HG03159 (cell line): ENCODE data around the gene SLC4A2.

Source experiments
- ATAC-seq: cut with Tn5 transposase; IDR thresholded peaks from one replicate; pipeline ENCODE4 v1.9.1; 2021; ENCODE audit warnings: mild to moderate bottlenecking, moderate library complexity; ENCODE audit not compliant: unreplicated experiment

Gene SLC4A2

DNA sequence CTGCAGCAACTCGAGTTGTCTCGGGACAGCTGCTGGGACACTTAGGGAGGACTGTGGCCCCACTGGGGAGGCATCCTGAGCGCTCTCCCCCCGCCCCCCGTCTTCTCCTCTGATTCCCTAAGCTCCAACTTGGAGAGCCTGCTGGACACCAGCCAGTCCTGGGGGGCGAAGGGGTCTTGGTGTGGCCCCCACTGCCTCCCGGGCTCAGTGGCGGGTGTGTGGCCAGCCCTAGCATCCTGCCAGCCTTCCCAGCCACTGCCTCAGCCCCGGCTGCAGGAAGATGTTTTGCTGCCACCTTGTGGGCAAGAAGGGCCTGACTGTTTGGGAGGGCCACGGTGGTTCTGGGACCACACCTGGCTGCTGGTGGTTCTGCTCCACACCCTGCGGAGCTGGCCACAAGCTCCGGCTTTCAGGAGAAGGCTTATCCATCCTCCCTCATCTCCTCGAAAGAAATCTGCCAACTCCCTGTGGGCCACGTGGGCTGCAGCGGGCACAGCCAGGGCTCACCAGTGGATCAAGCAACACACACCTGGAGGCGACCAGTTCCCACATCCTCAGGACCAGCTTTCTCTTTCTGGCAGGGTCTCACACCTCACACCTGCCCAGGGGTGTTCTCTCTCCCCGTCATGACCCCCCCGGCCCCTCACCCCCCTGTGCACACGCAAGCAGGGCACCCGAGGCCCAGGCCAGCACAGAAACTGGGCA, 51.7 kb downstream of the SLC4A2 start:
- ATAC-seq, result peak; percentile 82

DNA sequence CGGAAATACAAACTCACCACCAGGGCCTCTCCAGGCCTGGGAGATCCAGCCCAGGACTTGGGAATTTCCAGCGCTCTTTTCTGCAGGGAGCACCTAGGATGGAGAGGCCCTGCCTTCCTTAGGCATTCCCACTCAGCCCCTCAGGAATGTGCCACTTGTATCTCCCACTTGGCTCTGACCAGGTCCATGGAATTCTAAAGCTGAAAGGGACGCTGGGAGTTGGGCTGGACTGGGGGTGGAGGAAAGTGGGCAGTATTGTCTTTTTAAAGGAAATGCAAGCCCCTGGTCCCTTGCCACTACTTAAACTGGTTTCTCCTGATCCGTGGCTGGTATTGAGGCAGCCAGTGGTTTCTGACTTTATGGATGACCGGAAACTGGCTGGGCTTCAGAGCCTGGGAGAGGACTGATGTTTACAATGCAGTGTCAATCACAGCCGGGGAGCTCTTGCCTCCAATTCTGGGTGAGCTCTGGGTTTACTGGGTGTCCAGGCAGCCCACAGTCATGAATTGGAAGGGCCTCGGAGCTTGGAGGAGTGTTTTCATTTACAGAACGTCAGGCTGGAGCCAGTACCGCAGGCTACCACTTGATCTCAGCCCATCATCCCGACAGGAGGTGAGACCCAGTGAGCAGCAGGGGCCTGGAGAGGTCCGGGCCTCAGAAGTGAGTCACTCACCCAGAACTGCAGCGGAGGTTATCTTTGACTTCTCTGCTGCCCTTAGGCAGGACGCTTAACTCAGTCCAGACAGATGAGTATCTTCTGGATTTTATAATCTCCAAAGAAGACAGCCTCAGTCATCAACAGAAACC, 54.2 kb downstream of the SLC4A2 start:
- no peak for ATAC-seq

DNA sequence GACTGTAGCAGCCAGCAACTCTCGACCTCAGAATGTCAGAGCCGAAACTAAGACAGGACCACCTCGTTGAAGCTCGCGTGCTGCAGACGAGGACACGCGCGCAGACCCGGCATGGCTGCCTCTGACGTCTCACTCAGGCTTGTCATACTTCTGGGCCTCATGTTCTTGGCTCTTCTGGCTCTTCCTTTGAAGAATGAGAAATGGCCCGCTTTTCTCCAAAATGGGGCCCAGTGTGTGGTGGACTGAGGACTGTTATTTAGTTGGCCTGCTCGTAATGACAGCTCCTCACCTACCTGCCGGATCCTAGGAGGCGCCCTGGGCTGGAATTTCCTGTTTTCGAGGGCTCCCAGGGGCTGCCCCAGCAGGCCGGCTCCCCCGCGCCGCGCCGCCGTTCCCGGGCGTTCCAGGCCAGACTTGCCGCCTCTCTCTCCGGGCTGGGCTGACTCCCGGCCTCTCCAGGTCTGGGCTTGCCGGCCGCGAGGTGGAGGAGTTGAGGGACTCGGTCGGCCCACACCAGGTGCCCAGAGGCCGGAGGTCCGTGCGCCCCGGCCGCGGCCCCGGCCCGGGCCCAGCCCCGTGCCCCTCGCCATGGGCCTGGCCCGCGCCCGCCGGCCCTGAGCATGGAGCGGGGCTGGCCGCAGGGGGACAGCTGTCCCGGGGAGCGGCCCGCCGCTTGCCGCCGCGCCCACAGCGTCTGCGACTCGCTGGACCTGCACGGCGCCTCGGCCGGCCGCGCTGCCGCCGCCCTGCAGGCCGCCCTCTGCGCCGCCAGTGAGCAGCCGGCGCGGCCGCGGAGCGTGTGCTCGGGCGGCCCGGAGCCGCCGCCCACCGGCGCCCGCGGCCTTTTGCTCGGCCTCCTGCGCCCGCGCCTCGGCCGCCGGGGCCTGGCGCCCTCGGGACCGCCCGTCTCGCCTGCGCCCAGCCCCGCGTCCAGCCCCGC, 55.0 kb downstream of the SLC4A2 start:
- no peak for ATAC-seq

DNA sequence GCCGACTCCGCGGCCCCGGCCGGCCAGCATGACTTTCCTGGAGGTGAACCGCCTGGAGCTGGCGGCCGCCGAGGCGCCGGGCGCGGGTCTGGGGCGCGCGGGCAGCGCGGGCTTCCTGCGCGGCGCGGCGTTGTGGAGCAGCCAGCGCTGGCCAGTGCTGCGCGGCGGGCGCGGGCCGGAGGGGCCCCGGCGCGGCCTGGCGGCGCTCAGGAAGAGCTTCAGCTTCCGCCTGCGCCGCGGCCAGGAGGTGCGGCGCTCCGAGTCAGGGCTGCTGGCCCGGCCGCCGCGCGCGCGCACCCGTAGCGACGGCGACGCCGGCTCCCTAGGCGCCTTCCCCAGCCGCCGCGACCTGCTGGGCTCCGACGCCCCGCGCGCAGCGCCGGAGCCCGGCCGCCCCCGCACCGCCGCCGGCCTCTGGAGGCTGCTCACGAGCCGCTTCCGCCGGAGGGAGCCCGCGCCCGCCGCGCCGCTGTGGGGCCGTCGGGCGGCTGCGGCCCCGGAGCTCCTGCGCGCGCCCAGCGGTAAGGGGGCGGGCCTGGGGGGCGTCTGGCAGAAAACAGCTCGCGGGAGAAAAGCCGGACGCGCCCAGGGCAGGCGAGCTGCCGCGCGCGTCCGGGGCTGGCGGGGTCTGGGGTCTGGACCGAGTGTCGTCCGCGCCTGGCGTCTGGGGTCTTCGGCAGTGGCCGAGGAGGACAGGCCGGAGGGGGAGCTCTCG, 55.9 kb downstream of the SLC4A2 start:
- no peak for ATAC-seq

DNA sequence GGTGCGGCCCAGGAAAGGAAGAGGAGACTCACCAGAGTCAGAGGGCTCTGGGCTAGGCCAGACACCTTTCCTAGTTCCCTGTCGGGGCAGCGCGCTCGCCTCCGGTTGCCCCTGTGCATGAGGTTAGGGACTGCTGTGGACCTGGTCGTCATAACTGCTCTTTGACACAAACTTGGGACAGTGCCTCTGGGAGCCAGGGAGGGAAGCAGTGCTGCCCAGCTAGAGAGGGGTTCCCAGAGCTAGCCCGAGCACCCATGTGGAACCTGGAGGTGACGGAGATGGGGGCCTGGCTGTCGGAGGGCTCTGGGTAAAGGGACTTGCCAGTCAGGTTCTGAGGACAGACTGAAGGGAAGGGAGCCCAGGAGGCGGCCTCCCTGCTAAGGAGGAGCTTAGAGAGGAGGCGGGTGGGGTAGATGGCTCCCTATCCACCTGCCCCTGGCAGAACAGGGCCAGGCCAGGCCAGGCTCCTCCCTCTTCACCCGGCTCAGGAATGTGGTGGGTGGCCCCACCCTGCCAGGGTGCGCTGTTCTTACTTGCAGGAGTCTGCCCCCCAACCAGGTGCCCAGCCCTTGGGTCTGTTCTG, 56.5 kb downstream of the SLC4A2 start:
- no peak for ATAC-seq

DNA sequence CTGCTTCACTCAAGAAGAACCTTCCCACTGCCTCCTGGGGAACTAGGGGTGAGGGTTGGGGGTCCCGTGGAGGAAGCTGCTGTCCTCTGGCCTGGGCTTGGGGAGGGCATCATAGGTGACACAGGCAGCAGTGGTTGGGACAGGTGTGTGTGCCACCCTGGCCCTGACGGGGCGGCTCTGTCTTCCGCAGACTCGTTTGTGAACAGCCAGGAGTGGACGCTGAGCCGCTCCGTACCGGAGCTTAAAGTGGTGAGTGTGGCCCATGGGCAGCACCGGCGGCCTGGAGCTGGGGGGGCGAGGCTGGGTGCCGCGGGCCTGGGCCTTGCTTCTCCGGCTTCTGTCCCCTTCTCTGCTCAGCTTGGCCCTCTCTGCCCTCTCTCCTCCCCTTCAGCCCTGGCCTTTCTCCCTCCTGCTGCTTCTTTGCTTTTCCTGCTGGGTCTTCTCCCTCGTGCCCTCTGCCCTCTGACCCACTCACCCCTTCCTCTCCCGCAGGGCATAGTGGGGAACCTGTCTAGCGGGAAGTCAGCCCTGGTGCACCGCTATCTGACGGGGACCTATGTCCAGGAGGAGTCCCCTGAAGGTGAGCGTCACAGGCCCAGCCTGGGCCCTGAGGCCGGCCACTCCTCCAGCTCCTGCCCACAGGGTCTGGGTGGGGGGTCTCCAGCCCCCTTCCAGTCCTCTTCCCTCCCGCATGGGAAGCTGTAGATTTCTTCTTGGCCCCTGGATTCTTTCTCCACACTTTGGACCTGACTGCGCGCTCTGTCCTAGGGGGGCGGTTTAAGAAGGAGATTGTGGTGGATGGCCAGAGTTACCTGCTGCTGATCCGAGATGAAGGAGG, 57.4 kb downstream of the SLC4A2 start:
- ATAC-seq, result no peak

DNA sequence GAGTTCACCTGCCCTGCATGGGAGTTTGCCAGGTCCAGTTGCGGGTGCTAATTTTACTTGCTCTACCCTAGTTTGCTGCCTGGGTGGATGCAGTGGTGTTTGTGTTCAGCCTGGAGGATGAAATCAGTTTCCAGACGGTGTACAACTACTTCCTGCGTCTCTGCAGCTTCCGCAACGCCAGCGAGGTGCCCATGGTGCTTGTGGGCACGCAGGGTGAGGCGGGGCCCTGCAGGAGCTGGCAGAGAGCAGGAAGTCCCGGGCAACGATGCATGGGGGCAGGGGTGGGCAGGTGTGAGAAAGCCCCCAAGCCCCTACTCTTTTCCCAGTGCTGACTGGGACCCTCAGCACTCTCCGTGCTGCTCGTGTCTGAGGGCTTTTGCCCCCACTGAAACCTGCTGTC, 58.2 kb downstream of the SLC4A2 start:
- no peak for ATAC-seq

DNA sequence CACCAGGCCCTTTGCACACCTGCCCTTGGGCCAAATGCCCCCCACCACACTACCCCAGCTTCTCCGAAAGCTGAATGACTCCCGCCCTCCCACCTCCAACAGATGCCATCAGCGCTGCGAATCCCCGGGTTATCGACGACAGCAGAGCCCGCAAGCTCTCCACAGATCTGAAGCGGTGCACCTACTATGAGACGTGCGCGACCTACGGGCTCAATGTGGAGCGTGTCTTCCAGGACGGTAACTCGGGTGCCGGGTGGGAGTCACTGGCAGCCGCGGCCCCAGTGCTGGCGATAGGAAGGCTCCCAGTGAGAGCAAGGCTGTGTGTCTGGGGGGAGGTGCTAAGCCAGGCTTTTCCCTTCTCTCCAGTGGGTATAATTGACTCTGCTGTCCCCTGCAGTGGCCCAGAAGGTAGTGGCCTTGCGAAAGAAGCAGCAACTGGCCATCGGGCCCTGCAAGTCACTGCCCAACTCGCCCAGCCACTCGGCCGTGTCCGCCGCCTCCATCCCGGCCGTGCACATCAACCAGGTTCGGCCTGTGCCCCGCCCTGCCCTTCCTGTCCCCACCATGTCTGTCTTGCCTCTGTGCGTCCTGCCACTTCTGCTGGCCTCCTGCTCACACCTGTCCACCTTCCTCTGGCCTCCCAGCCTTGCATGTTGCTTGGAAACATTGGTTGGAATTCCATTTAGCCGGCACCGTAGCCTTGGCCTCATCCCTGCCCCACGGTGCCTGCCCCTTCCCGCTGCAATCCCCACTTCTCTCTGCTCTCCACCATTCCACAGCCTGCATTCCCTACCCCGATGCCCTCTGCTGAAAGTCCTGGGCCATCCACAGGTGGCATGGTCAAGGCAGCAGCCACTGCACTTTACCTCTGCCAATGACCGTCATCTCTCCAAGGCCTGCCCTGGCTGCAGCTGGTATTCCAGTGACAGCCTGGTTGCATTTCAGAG, 59.0 kb downstream of the SLC4A2 start:
- ATAC-seq, result no peak

DNA sequence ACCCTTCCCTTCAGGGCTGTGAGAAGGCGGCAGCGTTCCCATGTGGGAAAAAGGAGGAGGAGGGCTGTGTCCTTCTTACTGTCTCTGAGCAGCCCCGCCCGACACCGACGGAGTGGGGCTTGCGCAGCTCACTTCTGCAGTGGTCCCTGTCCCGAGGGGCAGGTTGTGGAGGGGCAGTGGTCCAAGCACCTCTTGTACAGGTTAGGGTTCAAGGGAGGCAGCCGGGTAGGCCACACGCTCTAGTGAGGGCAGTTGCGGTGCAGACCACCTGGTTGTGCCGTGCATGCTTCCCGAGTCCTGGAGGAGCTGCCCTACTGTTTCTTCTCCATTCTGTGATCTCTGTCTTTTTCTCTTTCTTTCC, 59.6 kb downstream of the SLC4A2 start:
- no peak for ATAC-seq

DNA sequence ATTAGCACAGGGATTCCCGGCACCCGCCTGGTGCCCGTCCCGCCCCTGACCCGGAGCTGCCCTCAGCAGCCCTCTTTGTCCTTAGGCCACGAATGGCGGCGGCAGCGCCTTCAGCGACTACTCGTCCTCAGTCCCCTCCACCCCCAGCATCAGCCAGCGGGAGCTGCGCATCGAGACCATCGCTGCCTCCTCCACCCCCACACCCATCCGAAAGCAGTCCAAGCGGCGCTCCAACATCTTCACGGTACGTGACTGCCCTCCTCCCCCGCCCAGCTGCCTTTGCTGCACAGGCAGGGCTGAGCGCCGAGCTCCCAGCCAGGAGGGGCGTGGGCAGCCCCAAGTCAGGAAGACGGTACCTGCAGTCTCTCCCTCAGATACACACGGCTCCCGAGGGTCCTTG, 60.5 kb downstream of the SLC4A2 start:
- no peak for ATAC-seq

DNA sequence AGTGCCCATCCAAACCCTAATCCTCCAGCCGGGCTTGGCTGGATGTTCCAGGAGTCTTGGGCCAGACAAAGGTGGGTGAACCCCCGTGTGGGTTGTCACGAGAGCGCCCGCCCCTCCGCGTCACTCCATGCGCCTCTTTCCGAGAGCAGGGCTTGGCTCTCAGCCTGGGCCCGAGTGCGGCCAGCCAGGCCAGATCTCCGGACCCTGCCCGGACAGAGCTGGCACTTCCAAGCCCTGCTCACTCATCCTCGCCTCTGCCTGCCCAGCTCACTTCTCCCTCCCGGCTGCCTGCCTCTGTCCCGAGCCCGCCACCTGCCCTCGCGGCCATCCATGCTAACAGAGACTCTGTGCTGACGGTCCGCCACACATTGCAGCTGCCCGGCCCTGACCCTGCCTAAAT, 61.5 kb downstream of the SLC4A2 start:
- no peak for ATAC-seq

DNA sequence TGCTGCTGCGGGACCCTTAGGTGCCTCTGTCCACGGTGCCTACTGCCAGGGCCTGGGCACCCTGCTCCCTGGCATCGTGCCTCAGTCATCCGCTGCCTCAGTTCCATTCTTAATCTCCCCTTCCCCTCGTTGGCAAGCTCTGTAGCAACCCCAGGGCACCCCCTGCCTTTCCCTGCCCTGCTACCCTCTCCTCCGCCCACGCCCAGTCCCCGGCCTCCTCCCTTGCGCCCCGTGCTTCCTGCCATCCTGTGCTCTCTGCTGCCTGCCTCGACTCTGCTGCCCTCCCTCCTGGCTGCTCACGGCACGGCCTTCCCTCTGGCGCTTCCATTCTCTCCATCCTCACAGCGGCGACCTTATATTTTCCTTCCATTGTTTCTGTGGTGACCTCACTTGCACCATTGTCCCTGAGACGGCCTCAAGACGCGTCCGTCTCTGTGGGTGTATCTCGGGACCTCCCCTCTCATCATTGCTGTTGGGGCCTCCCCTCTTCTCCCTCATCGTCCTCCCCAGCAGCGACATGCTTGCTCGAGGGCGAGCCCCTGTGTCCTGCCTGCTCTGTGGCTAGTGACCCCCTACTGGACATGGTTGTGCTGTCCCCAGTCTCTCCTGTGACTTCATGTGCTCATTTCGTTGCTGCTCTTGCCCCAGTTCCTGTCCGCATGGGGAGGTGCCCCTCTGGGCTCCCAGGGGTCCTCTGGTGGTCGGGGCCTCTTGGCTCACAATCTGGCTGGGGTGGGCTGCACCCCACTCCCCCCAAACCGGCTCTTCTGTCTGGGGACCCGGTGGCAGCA, 62.2 kb downstream of the SLC4A2 start:
- no peak for ATAC-seq

DNA sequence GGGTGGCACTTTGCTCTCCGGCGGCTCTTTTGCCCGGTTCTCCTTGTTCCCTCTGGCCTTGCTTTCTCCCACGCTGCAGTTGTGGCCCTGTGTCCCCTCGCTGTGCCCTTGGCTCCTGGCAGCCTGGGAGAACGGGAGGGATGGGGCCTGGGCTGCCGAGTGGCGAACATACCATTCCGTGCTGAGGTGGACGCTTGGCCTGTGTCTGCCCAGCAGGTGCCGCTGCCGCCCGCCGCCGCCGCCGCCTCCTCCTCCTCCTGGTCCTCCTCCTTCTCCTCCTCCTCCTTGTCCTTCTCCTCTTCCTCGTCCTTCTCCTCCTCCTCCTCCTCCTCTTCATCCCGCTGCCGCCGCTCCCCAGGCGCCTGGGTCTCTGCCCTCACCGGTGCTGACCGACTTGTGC, 62.9 kb downstream of the SLC4A2 start:
- ATAC-seq, result no peak

DNA sequence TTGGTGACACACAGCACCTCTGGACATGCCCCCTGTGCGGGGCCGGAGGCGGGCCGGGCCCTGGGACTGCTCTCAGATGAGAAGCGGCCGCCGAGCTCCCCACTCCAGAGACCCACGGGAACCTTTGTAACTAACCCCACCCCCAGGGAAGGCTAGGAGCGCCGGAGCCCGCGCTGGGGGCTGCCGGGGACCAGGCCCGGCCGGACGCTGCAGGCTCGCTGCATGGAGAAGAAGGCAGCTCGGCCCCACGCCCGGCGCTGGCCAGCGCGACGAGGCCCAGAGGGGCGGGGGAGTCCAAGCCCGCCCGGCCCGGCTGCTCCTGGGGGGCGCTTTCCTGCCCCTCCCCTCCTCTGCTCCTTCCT, 63.4 kb downstream of the SLC4A2 start:
- ATAC-seq, result no peak

DNA sequence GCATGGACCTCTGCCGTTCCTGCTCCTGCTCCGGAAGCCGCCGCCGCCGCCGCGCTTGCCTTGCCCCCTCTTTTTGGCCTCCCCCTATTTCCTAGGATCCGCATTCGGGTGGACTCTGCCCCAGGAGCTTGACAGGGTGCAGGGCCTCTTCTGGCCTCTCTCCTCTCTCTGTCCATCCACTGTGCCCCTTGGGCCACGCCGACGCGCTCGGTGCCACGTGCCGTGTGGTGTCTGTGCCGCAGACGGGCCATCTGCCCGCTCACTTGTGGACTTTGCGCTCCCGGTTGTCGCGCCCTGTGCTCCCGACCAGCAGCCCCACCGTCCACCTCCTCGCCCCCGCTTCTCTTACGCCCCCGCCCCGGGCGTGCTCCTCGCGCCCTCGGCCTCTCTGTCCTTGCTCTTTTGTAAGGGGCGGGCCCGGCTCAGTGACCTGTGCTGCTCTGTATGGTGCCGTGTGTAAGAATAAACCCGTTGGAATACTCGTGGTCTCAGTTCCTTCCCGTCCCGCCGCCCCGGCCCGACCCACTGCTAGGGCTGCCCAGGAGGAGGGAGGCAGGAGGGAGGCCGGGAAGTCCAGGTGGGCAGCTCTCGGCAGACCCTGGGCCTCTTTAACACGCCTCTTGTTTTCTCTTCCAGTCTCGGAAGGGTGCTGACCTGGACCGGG, 63.9 kb downstream of the SLC4A2 start:
- no peak for ATAC-seq

DNA sequence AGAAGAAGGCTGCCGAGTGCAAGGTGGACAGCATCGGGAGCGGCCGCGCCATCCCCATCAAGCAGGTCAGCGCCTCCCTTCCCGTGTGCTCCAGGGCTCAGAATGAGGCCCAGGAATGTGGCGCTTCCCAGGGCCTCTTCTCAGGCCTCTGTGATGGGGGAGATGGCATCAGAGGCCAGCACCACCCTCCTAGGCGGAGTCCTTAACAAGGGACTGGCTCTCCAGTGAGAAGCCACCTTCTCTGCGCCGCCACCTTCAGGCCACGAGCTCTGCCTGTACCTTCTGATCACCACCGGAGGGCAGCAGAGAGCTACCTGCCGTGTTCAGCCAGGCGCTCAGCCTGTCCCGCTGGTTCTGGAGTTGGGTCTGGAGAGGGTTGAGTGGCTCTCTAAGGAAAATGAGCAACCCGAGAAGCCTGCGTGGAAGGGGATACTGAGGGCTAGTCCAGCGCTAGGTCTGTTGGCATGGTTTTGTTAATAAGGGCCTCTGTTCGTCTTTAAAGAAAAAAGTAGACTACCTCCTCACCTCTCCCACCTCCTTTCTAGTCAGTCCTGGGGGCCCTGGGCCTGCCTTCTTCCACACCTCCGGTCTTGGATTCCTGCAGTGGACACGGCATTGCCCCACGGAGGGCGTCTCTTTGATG, 64.6 kb downstream of the SLC4A2 start:
- ATAC-seq, result peak; percentile 89

DNA sequence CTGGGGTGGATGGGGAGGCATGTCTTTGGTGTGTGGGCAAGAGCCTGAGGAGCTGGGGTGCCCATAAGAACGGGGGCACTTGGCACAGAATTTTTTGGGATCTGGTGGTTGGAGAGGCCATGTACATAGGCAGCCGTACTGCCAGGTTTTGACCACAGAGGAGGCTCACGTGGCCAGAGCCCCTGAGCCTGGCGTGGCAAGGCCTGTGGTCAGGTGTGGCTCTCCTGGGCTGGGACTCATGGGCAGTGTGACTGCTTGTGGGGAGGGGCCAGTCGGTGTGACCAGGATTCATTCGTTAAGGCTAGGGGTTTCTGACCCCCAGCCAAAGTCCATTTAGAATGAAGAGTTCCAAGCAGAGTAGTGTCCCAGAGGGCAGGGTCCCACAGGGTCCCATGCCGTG, 65.1 kb downstream of the SLC4A2 start:
- no peak for ATAC-seq
